Mucosa of descending colon (tissue), 3 donors: ENCODE results near the gene CHAD. TPM values are rescaled to one million over a fixed set of nuclear protein-coding genes. Genes with fewer than 3 reads are reported as not detected.
"Not testable (repeated sequence)": the region's sequence is repeated elsewhere in the genome, so short reads cannot be mapped to it uniquely, and the experiment has no call there.

Source experiments
- ATAC-seq: fragments of 200-7000 bp; cut with Tn5 transposase; one replicate; pipeline ENCODE4 v1.9.1; 2020; ENCODE audit warnings: mild to moderate bottlenecking, moderate library complexity
- DNase-seq, 3 donors: peaks; one replicate each; pipeline ENCODE4 v3.0.0-alpha.2; 2020
- H3K36me3 ChIP-seq: fragments of 200-600 bp; one replicate; pipeline ENCODE4 v1.8.0; 2021; ENCODE audit warnings: low read depth, mild to moderate bottlenecking
- H3K4me1 ChIP-seq: fragments of 200-600 bp; one replicate; pipeline ENCODE4 v1.8.0; 2021; ENCODE audit warnings: low read depth, mild to moderate bottlenecking
- H3K4me3 ChIP-seq: fragments of 200-600 bp; one replicate; pipeline ENCODE4 v1.8.0; 2021; ENCODE audit warnings: mild to moderate bottlenecking
- H3K9me3 ChIP-seq: fragments of 200-600 bp; one replicate; pipeline ENCODE4 v1.8.0; 2021; ENCODE audit warnings: mild to moderate bottlenecking
- CTCF ChIP-seq: fragments of 200-600 bp; IDR thresholded peaks from one replicate; pipeline ENCODE4 v1.8.0; 2022; ENCODE audit warnings: antibody characterized with exemption, mild to moderate bottlenecking
- intact Hi-C, 2 donors: fragments of 100-400 bp; cut with DNase I in 1 of 2; cut with micrococcal nuclease in 1 of 2; formaldehyde crosslinking; loops; one replicate each; pipeline versions ENCODE4 v1.11.0 to v1.11.1; 2022; cut with DNase I, micrococcal nuclease
- total RNA-seq, 3 donors: library from RNA; stranded (reverse); fragmentation: NEBNext Ultra II Directional in 2 of 3; extraction: Animal tissue kit (Norgen Biotek cat#: 25700) in 2 of 3; gene quantifications; one replicate each; pipeline versions ENCODE4 v1.2.1 to v1.2.4, GENCODE V29; 2021 to 2023
- donor health status: DM: no; HTN: no; CAD: no; lungs with moderate emphysema.
- donor health status: DM: no; HTN: no; CAD: no.
- donor health status: DM: no; HTN: yes; CAD: no.

The CHAD gene
- total RNA-seq, 3 donors from 2014 or later = 4.6 to 15.3 (median 5.8) TPM

- Histone ChIP-seq H3K4me1 (peaks cover 19% of the 10 kb centered on the region), H3K4me3 (no peak overlapping the region), H3K36me3 (no peaks in the 10 kb centered on the region), H3K9me3 (no peaks in the 10 kb centered on the region)
- peak; percentile 5 for ATAC-seq
- TF ChIP-seq CTCF = no peak
- intact Hi-C loops = no loop called here
- DNase-seq = peak; percentile 41 to 66 (median 50)
Measured at GRCh38 chr17:50476545-50477315, 8.1 kb upstream of the CHAD start.

- DNase-seq (peak; percentile 16 to 50 (median 30)), ATAC-seq (peak; percentile 9)
- intact Hi-C loops, H3K9me3 ChIP-seq, H3K4me3 ChIP-seq, H3K36me3 ChIP-seq: not testable (repeated sequence)
- peaks cover 23% of the 10 kb centered on the region for H3K4me1 ChIP-seq
Measured at GRCh38 chr17:50475775-50476544, 7.3 kb upstream of the CHAD start.

- DNase-seq = peak; percentile 10 to 22 (median 18)
- Histone ChIP-seq H3K36me3 (no peaks in the 10 kb centered on the region), H3K9me3 (no peaks in the 10 kb centered on the region), H3K4me1 (peaks cover 27% of the 10 kb centered on the region), H3K4me3 (no peak overlapping the region)
- intact Hi-C loops = no loop called here
- no peak for ATAC-seq
- TF ChIP-seq CTCF = no peak
Measured at GRCh38 chr17:50475362-50475761, 6.7 kb upstream of the CHAD start.

- intact Hi-C loops = no loop called here
- DNase-seq (peak in 2 of 3 donors; percentile 15 to 23), ATAC-seq (no peak)
- no peaks in the 10 kb centered on the region for H3K36me3 ChIP-seq
- no peak for TF ChIP-seq CTCF
- no peak overlapping the region for H3K4me3 ChIP-seq
- no peaks in the 10 kb centered on the region for H3K9me3 ChIP-seq
- peaks cover 31% of the 10 kb centered on the region for H3K4me1 ChIP-seq
Measured at GRCh38 chr17:50474523-50474922, 5.8 kb upstream of the CHAD start.

- Histone ChIP-seq H3K36me3 (no peaks in the 10 kb centered on the region), H3K4me3 (no peak overlapping the region), H3K4me1 (peaks cover 34% of the 10 kb centered on the region), H3K9me3 (no peaks in the 10 kb centered on the region)
- DNase-seq = peak in 2 of 3 donors; percentile 29 to 33
- intact Hi-C loops = no loop called here
- ATAC-seq = no peak
- TF ChIP-seq CTCF = no peak
Measured at GRCh38 chr17:50473901-50474300, 5.2 kb upstream of the CHAD start.

- H3K36me3 ChIP-seq, intact Hi-C loops, ATAC-seq: not testable (repeated sequence)
Measured at GRCh38 chr17:50472761-50473161, 4.1 kb upstream of the CHAD start.

More at GRCh38 chr17:50472761-50473161, 4.1 kb upstream of the CHAD start:
- DNase-seq = peak in 2 of 3 donors; percentile 12 to 17
- H3K4me3 ChIP-seq, H3K9me3 ChIP-seq: not testable (repeated sequence)
- peaks cover 34% of the 10 kb centered on the region for H3K4me1 ChIP-seq
